ENCODE results near the gene RBFOX2.
"Not testable (repeated sequence)": the region's sequence is repeated elsewhere in the genome, so short reads cannot be mapped to it uniquely, and the experiment has no call there.

Gene RBFOX2

GRCh38 chr22:35806668-35807067 is 222.0 kb downstream of the RBFOX2 start:
- DNase-seq = not testable (repeated sequence)

DNA sequence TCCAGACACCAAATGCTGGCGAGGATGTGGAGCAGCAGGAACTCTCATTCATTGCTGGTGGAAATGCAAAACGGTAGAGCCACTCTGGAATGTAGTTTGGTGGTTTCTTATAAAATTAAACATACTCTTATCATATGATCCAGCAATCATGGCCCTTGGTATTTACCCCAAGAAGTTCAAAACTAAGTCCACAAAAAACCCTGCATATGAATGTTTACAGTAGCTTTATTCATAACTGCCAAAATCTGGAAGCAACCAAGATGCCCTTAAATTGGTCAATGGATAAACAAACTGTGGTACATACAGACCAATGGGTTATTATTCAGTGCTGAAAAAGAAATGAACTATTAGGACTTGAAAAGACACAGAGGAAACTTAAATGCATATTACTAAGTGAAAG is 223.2 kb downstream of the RBFOX2 start:
- DNase-seq = no peak

DNA sequence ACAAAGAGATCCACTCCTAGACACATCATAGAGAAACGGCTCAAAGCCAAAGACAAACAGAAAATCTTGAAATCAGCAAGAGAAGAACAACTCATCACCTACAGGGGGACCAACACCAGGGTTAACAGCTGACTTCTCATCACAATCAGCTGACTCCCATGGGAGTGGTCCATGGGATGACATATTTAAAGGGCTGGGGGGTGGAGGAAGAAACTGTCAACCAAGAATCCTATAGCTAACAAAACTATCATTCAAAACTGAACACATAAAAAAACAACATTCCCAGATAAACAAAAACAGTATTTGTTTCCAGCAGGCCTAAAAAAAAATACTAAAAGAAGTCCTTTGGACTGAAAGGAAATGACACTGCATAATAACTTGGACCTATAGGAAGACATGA is 224.2 kb downstream of the RBFOX2 start:
- no peak for DNase-seq

- no peak for DNase-seq
These were observed 225.7 kb downstream of the RBFOX2 start for GRCh38 chr22:35802885-35803284.

DNA sequence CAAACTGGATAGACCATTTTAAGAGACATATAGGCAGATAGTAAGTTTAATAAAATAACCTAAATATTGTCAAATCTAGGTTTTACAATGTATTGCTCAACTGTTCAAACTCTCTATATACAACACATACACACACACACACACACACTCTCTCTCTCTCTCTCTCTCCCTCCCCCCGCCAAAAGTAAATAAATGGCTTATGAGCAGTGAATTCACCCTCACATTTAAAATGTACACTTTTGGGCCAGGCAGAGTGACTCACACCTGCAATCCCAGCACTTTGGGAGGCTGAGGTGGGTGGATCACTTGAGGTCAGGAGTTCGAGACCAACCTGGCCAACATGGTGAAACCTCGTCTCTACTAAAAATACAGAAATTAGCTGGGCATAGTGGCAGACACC is 227.3 kb downstream of the RBFOX2 start:
- not testable (repeated sequence) for DNase-seq

GRCh38 chr22:35799150-35799549 is 229.5 kb downstream of the RBFOX2 start:
- no peak for DNase-seq

GRCh38 chr22:35797411-35797810 is 231.2 kb downstream of the RBFOX2 start:
- no peak for DNase-seq

DNA sequence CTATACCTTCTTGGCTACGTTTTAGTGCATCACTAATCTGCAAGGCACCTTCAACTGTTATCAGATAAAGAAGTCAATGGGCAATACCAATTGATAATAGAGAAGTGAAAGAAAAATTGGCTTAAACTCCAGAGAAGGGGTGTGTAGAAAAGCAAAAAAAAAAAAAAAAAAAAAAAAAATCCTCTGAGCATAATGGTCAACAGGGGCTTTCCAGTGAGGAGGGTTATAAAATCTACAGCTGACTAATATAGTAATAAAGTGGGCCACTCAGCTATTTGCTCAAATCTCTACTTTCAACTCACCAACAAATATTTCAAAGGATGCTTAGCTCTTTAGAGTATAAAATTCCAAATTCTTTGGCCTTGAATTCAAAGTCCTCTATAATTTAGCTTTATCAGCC is 233.1 kb downstream of the RBFOX2 start:
- DNase-seq = no peak

DNA sequence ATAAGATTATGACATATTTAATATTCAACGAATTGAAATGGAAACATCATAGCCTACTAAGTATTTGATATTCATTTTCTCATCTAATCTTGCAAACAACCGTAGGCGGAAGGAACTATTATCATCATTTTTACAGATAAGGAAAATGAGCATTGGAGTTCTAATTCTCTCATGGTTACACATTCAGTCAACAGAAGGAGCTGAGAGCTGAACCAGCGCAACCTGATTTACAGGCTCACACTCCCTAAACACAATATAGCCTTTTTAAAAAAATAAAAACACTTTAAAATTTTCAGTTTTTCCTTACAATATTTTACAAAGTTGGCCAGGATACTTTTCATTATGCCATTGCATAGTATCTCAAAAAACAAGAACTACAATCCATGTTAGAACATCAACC is 236.1 kb downstream of the RBFOX2 start:
- DNase-seq = no peak

DNA sequence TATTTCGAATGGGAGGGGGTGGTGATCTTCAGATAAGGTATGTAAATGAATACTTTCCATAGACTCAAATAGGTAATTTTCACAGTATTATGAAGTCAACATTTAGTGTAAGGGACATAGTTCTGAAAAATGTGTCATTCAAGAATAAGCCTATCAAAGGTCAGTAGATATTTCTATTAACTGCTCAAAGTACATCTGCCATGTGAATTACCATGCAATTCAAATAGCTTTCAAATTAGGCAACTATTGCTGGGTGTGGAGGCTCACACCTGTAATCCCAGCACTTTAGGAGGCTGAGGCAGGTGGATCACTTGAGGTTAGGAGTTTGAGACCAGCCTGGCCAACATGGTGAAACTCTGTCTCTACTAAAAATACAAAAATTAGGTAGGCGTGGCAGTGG is 236.8 kb downstream of the RBFOX2 start:
- DNase-seq = not testable (repeated sequence)

GRCh38 chr22:35785181-35785923 is 243.3 kb downstream of the RBFOX2 start:
- DNase-seq = no peak

GRCh38 chr22:35784633-35785032 is 244.0 kb downstream of the RBFOX2 start:
- no peak for DNase-seq

DNA sequence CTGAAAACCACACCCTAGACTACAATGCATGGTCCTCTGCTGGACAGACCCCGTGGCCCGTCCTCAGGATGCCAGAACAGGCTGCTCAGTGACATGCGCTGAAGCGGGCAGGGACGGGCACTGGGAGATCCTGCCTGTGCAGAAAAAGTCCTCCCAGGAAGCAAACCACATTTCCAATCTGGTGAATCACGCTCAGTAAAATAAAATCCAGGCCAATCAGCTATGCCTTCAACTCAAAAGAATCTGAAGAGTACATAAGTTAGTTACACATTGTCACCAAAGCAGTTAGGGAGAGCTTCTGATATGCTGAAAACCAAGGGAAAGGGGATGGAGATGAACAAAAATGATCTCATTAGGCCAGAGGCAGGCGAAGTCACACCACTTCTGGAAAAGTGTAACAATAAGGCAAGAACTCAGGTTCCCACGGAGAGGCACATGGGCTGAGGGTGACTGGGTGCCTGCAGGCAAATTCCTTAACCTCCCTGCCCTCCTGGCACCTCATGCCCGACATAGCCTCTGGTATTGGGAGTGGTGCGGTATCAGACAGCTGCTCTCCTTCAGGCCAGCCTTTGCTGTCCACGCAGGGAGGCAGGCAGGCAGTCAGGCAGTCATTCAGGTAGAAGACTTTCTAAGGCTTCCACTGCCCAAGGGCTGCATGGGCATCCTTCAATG is 244.5 kb downstream of the RBFOX2 start:
- no peak for DNase-seq

DNA sequence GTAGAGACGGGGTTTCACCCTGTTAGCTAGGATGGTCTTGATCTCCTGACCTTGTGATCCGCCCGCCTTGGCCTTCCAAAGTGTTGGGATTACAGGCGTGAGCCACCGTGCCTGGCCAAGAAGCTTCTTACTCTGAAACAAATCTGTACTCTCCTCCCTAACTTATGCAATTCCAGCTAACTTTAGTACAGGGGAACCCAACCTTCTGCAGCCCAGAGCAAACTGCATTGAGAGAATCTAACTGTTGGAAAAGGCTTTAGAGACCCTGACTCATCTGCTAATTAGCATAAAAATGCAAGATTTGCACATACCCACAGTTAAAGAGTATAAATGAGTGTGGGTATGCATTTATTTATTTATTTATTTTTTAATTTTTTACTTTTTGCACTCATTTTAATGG is 246.1 kb downstream of the RBFOX2 start:
- DNase-seq = no peak

DNA sequence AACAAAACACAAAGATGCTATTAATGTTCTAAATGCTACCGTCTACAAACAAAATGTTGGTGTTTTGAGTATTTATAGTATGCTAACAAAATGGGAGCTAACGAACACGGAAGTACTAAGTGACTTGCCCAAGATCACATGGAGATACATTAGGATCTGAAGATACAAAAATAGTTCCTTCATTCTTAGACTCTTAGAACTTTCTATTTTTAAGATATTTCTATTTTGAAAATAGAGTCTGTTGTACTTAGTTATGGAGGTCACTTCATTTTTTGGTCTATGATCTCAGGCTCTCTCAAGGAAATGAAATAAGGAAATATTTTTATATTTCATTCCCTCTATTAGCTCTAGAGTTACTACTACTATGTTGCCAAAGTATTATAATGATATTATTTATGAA is 246.7 kb downstream of the RBFOX2 start:
- no peak for DNase-seq

- DNase-seq = no peak
These were observed 251.2 kb downstream of the RBFOX2 start for GRCh38 chr22:35777335-35777975.

GRCh38 chr22:35775339-35775738 is 253.3 kb downstream of the RBFOX2 start:
- no peak for DNase-seq

DNA sequence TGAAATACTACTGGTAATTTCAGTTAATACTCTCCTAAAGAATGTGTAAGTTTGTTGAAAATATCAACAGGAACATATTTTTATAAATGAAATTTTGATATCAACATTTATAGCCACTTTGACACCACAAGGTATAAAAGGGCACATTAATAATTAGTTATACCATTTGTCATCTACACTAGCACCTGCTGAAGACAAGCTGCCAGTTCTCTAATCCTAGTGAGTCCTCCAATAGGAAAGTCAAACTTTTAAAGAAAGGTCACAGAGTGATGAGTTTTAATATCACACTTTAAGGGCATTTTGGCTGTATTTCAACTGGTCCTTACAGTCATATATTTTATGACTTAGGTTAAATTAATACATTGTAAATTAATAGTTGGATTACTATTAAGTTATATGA is 258.6 kb downstream of the RBFOX2 start:
- DNase-seq = no peak

- DNase-seq = no peak
These were observed 261.7 kb downstream of the RBFOX2 start for GRCh38 chr22:35766654-35767580.

GRCh38 chr22:35761037-35761436 is 267.6 kb downstream of the RBFOX2 start:
- no peak for DNase-seq

- DNase-seq = no peak
These were observed 270.2 kb downstream of the RBFOX2 start for GRCh38 chr22:35758394-35758793.

GRCh38 chr22:35756722-35757121 is 271.9 kb downstream of the RBFOX2 start:
- no peak for DNase-seq

DNA sequence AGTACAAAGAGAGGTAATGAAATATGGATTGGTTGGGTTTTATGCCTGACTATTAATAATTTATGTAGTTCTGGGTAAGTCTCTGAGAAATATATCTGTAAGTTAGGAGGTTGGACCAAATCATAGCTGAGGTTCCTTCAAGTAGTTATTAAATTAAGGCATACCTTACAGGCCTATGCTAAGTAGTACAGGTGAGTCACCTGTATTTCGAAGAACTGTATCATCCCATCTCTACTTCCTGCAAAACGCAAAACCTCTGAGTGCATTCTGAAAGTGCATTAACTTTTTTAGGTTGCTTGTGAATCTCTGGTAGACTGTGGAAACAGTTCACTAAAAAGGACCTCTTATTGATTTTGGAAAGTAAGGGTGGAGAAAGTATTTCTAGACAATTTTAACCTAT is 273.9 kb downstream of the RBFOX2 start:
- DNase-seq = no peak
